Testis (tissue), 2 donors: Measurements from ENCODE around the gene EHD4.

Experiments
- POLR2A ChIP-seq: fragments of 450-650 bp; IDR thresholded peaks from one replicate; pipeline ENCODE4 v1.6.1; 2017; ENCODE audit warnings: antibody characterized with exemption, mild to moderate bottlenecking, moderate library complexity
- TF ChIP-seq, protein P1 (sequence below), 3 experiments: fragments of 450-650 bp in 2 of 3; fragments of 200-600 bp in 1 of 3; sonication (generic) in 1 of 3; IDR thresholded peaks; one replicate each; pipeline ENCODE4 v1.5.1; 2016 to 2019; ENCODE audit warnings: antibody characterized with exemption in 3 of 3, mild to moderate bottlenecking in 2 of 3, moderate library complexity in 1 of 3

DNA sequence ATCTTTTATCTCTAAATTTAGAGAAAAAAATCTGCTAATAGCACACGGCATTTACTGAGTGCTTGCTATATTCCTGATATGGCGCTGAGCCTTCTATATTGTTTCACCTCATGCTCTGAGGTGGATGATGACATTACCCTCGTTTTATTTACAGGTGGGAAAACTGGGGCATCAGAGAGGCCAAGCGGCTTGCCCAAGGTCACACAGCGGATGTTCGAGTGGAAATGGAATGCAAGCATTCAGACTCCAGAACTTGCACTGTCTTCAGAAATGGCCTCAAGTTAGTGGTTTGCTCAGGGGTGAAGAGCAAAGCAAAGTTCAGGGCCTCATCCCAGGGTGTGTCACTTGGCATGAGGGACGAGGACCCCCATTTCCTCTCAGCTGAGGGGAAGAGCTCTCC is 17.3 kb downstream of the EHD4 start:
- TF ChIP-seq, protein P1, sequence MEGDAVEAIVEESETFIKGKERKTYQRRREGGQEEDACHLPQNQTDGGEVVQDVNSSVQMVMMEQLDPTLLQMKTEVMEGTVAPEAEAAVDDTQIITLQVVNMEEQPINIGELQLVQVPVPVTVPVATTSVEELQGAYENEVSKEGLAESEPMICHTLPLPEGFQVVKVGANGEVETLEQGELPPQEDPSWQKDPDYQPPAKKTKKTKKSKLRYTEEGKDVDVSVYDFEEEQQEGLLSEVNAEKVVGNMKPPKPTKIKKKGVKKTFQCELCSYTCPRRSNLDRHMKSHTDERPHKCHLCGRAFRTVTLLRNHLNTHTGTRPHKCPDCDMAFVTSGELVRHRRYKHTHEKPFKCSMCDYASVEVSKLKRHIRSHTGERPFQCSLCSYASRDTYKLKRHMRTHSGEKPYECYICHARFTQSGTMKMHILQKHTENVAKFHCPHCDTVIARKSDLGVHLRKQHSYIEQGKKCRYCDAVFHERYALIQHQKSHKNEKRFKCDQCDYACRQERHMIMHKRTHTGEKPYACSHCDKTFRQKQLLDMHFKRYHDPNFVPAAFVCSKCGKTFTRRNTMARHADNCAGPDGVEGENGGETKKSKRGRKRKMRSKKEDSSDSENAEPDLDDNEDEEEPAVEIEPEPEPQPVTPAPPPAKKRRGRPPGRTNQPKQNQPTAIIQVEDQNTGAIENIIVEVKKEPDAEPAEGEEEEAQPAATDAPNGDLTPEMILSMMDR (IDR thresholded peaks at IDR 0.05), result no peak
- TF ChIP-seq POLR2A, result no peak
